Endothelial cell (in vitro differentiated cells): ENCODE data around the gene LRRC4. TPM values are rescaled to one million over a fixed set of nuclear protein-coding genes. Genes with fewer than 3 reads are reported as not detected.

Experiments
- DNase-seq: peaks from one replicate; pipeline ENCODE4 v3.0.0; 2021; ENCODE audit warnings: low spot score
- H3K27ac Mint-ChIP-seq: one replicate; pipeline ENCODE4 v1.8.0; 2021; ENCODE audit warnings: mixed read lengths, inconsistent platforms; ENCODE audit not compliant: unreplicated experiment
- H3K27me3 Mint-ChIP-seq: one replicate; pipeline ENCODE4 v1.8.0; 2021; ENCODE audit warnings: mild to moderate bottlenecking, moderate library complexity, mixed read lengths, inconsistent platforms; ENCODE audit not compliant: unreplicated experiment
- H3K36me3 Mint-ChIP-seq: one replicate; pipeline ENCODE4 v1.8.0; 2021; ENCODE audit warnings: mild to moderate bottlenecking, low read depth, mixed read lengths, inconsistent platforms; ENCODE audit not compliant: unreplicated experiment
- H3K4me1 Mint-ChIP-seq: one replicate; pipeline ENCODE4 v1.8.0; 2021; ENCODE audit warnings: mild to moderate bottlenecking, mixed read lengths, inconsistent platforms; ENCODE audit not compliant: unreplicated experiment
- H3K4me3 Mint-ChIP-seq: one replicate; pipeline ENCODE4 v1.8.0; 2021; ENCODE audit warnings: mild to moderate bottlenecking, mixed read lengths, inconsistent platforms; ENCODE audit not compliant: unreplicated experiment
- H3K9me3 Mint-ChIP-seq: one replicate; pipeline ENCODE4 v1.8.0; 2021; ENCODE audit warnings: mixed read lengths, inconsistent platforms; ENCODE audit not compliant: unreplicated experiment
- CTCF ChIP-seq: fragments of 200-600 bp; sonication (generic); IDR thresholded peaks from one replicate; pipeline ENCODE4 v1.5.0; 2021; ENCODE audit warnings: antibody characterized with exemption; ENCODE audit not compliant: unreplicated experiment
- total RNA-seq: library from RNA; stranded (reverse); fragmentation: NEBNext Ultra II Directional; extraction: Animal tissue kit (Norgen Biotek cat#: 25700); gene quantifications from one replicate; pipeline ENCODE4 v1.2.1, GENCODE V29; 2021; ENCODE audit not compliant: unreplicated experiment

The LRRC4 gene
- total RNA-seq, 1 donor from 2014 or later = 297 TPM

GRCh38 chr7:128035712-128036111 lies 4.5 kb upstream of the LRRC4 start:
- H3K27me3 Mint-ChIP-seq = peaks cover 7% of the 10 kb centered on the region
- DNase-seq = no peak
- no peak overlapping the region for H3K27ac Mint-ChIP-seq
- no peak overlapping the region for H3K4me3 Mint-ChIP-seq
- H3K36me3 Mint-ChIP-seq = peaks cover 15% of the 10 kb centered on the region
- H3K9me3 Mint-ChIP-seq = no peaks in the 10 kb centered on the region
- H3K4me1 Mint-ChIP-seq = peaks cover 19% of the 10 kb centered on the region
- no peak for TF ChIP-seq CTCF

GRCh38 chr7:128034825-128035224 lies 3.6 kb upstream of the LRRC4 start:
- no peaks in the 10 kb centered on the region for H3K9me3 Mint-ChIP-seq
- H3K27me3 Mint-ChIP-seq = peaks cover 14% of the 10 kb centered on the region
- H3K27ac Mint-ChIP-seq = no peak overlapping the region
- TF ChIP-seq CTCF = no peak
- H3K4me3 Mint-ChIP-seq = no peak overlapping the region
- DNase-seq = no peak
- H3K36me3 Mint-ChIP-seq = peaks cover 21% of the 10 kb centered on the region
- H3K4me1 Mint-ChIP-seq = peaks cover 19% of the 10 kb centered on the region

GRCh38 chr7:128033246-128033645 lies 2.0 kb upstream of the LRRC4 start:
- Mint-ChIP-seq H3K27ac (peak overlapping the region; percentile 90), H3K36me3 (peaks cover 36% of the 10 kb centered on the region), H3K4me1 (peaks cover 33% of the 10 kb centered on the region), H3K4me3 (peak overlapping the region; percentile 92), H3K9me3 (no peaks in the 10 kb centered on the region), H3K27me3 (peaks cover 24% of the 10 kb centered on the region)
- no peak for DNase-seq
- TF ChIP-seq CTCF = no peak

GRCh38 chr7:128032605-128033235 lies 1.5 kb upstream of the LRRC4 start:
- Mint-ChIP-seq H3K4me3 (peak overlapping the region; percentile 92), H3K4me1 (peaks cover 35% of the 10 kb centered on the region), H3K27ac (peak overlapping the region; percentile 61), H3K36me3 (peaks cover 40% of the 10 kb centered on the region), H3K9me3 (no peaks in the 10 kb centered on the region), H3K27me3 (peaks cover 24% of the 10 kb centered on the region)
- no peak for DNase-seq
- TF ChIP-seq CTCF = no peak

DNA sequence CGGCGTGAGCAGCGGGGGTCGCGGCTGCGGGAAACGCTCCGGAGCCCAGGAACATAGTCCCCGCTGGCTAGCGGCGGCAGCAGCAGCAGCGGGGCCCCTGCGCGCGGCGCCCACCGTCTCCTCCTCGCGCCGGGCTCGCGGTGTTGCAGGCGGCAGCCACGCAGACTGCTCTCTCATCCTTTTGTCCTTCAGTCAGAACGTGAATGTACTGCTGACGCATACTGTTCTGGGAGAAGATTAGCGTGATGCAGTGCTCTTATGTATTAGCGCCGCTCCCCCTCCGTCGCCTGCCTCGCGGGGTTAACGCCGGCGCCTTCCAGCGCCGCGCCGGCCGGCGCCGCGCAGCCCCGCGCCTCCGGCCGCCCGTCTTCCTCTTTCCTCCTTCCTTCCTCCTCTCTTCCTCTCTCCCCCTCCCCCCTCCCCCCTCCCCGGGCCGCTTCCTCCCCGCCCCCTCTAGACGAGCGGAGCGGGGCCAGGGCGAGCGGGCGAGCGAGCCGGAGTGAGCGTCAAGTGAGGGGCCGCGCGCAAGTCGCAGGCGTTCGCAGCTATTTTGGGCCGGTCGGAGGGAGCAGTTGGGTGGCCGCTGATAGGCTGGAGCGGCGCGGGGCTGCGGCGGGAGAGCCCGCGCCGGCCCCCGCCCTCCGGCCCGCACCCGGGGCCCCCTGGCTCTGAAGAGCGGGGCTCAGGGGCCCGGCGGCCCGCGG lies 816 bp upstream of the LRRC4 start:
- TF ChIP-seq CTCF = no peak
- peak overlapping the region; percentile 86 for H3K27ac Mint-ChIP-seq
- DNase-seq = peak; percentile 70
- H3K9me3 Mint-ChIP-seq = no peaks in the 10 kb centered on the region
- peak overlapping the region; percentile 96 for H3K4me3 Mint-ChIP-seq
- H3K4me1 Mint-ChIP-seq = peaks cover 39% of the 10 kb centered on the region
- peaks cover 41% of the 10 kb centered on the region for H3K36me3 Mint-ChIP-seq
- H3K27me3 Mint-ChIP-seq = peaks cover 24% of the 10 kb centered on the region
